Left hindlimb (tissue), 1 donor: ENCODE measurements around the gene FAU.
"Not testable (repeated sequence)": the region's sequence is repeated elsewhere in the genome, so short reads cannot be mapped to it uniquely, and the experiment has no call there.

ENCODE experiments used
- DNase-seq: peaks from one replicate; pipeline ENCODE4 v3.0.0-alpha.2; 2018

Gene FAU

DNA sequence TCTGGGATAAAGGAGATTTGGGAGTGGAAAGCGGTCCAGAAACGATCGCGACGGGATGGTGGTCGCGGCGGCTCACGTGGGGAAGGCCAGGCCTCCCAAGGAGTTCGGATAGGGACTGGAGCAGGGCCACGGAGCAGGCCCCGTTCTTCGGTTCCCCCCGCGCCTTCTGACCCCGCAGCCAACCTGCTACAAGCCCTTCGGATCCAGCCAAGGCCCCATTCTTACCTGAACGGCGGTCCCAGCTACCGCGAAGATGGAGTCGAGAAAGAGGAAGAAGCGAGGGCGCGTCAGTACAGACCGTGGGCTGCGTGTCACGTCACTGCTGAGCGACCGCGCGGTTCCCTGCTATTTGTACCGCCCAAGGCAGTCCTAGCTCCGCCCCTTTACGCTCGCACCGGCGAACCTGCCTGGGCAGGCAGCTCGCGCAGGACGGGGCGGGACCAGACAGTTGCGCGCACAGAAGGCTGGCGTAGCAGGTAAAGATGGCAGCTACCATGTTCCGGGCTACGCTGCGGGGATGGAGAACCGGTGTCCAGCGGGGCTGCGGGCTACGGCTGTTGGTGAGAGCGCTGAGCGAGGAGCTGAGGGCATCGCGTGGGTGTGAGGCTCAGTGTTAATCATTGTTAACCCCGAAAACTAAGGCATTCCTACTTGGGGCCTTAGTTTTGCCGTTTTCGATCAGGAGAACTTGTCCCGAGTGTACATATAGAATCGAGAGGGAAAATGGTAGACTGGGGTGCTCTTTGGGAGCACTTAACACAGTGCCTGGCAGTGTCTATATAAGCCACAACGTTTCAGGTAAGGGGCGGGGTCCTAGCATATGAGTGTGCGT lies at the start of gene FAU, which contains the start of gene MRPL49:
FAU (minus strand) TSS at position 270 of the 832 bp plus-strand sequence. CDS start 321 bp downstream, outside the sequence.
MRPL49 (plus strand) TSS at position 457 of the 832 bp plus-strand sequence; CDS start at position 483, 26 bp downstream.
- DNase-seq, result peak; percentile 97

DNA sequence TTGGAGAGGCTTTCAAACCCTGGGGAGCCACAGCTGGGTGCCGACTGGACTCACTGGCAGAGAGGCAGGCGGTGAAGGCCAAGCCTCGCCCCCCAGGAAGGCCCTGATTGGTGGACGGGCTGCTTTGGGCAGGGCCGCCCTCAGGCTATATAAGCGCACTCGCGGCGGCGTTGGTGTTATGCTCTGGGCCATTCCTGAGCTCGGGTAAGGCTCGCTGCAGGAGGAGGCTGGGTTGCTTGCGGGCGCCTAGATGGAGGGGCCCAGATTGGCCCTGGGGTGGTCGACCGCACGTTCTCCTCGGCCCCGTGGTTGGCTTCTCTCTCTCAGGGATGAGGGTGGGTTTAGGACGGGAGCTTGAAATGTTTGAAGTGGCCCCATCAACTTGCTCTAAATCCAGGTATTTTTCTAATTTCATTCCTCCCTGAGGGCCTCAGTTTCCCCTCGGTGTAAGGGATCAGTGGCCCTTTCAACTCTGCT lies 48.2 kb upstream of the FAU start, which contains the start of gene SPDYC:
SPDYC (plus strand) TSS at position 176 of the 477 bp plus-strand sequence. CDS start 1,125 bp downstream, outside the sequence.
- no peak for DNase-seq

DNA sequence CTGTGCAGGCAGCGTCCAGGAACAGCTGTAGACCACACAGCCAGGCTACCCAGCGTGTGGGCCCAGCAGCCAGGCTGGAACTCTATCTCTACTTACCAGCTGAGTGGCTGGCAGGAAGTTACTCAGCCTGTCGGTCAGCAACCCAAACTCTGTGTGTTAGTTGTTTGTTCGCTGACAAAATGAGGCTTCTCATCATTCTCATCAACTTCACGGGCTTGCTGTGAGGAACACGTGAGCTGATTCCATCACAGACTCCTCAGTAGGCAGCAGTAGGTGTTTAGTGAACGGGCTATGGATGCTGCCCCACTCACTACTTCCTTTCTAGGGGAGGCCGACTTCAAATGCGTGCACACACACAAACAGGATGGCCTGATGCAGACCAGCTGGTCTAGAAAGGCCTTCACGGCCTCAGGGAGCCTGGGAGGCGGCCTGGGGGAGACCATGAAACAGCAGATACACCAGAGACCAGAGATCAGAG lies 47.3 kb upstream of the FAU start:
- DNase-seq, result no peak

DNA sequence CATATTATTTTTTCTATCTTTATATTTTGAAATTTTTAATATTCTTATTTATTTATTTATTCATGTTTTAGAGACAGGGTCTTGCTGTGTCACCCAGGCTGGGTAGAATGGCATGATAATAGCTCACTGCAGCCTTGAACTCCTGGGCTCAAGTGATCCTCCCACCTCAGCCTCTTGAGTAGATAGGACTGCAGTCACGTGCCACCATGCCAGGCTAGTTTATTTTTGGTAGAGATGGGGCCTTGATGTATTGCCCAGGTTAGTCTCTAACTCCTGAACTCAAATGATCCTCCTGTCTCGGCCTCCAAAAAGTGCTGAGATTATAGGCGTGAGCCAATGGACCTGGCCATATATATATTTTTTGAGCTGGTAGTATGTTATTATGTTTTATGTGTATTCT lies 45.7 kb upstream of the FAU start:
- DNase-seq, result no peak

DNA sequence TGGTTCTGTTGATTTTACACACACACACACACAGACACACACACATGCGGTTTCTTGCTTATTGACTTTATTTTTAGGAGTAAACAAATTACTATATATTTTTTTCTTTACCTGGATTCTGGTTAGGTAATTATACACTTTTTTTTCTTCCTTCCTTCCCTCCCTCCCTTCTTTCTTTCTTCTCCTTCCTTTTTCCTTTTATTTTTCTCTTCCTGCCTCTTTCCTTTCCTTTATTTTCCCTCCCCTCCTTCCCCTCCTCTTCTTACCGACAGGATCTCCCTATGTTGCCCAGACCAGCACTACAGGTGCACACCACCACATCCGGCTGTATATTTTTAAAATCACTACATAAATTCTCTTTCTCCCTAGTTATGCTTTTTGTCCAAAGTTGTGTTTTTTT lies 45.0 kb upstream of the FAU start:
- DNase-seq, result no peak

DNA sequence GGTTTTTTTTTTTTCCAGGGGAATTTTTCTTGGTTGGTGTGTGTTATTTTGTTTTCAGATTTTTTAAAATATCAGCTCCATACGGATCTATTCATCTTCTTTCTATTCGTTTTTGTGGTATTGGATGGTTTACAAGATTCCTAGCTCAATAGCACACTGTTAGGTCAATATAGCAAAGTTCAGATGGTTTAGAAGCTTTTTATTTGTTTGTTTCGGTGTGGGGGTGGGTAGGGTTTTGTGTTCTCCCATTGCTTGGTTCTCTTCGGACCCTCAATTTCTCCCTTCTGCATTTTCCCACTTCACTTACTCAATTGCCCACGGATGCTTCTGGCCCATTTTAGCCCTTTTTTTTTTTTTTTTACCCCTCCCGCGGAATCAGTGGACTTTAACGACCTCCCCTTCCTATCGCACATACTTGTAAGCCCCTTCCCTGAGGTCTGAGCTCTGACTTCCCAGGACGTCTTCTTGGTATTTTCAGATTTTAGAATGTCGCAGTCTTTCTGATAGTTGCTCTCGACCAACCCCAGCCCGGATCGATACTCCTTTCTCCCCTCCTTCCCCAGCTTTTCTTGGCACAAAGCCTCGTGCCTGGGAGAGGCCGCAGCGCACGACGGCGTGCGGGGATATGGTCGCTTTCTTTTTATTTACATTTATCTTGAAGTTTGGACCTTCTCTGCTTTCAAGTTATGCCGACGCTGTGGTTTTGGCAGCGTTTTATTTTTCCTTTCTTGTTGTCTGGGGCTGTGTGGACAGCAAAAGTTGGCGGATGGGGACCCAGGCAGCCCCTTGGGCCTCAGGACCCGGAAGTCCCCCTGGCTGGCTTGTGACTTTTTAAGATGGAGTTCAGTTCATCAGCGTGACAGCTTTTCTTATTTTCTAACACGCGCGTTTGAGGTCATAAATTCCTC lies 43.7 kb upstream of the FAU start:
- no peak for DNase-seq

DNA sequence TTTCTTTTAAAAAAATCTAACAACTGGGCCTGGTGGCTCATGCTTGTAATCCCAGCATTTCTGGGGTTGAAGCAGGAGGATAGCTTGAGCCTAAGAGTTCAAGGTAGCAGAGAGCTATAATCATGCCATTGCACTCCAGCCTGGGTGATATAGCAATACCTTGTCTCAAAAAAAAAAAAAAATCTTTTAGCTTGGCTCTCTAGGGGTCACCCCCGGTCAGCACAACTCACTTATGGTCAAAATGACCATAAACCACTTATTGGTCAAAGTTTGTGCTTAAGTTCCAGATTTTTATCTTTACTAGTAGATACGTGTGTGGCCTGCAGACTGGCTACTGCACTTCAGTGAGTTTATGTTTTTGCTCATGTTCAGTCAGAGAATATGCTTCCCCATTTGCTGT lies 41.8 kb upstream of the FAU start:
- DNase-seq, result no peak

DNA sequence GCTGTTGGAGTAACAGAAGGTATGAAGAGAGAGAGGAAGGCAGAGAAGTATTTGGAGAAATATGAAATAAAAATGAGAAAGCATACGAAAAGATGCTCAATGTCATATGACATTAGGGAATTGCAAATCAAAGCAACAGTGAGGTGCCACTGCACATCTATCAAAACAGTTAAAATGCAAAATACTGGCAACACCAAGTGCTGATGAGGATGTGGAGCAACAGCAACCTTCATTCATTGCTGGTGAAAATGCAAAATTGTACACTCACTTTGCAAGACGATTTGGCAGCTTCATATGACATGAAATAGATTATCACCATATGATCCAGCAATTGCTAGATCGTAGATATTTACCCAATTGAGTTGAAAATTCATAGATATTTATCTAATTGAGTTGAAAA lies 38.7 kb upstream of the FAU start:
- no peak for DNase-seq

DNA sequence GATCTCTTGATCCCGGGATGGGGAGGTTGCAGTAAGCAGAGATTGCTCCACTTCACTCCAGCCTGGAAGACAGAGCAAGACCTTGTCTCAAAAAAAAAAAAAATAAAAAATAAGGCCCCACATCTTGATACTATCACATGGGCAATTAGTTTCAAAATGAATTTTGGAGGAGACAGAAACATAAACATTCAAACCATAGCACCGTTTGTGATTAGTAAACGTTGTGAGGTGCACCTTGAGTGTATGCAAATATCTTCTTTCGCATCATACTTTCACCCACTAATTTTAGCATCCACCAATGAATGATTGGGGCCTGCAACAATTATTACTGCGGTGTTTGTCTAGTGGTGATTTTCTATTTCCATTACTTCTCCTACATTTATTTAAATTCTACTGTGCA lies 37.1 kb upstream of the FAU start:
- DNase-seq, result no peak

DNA sequence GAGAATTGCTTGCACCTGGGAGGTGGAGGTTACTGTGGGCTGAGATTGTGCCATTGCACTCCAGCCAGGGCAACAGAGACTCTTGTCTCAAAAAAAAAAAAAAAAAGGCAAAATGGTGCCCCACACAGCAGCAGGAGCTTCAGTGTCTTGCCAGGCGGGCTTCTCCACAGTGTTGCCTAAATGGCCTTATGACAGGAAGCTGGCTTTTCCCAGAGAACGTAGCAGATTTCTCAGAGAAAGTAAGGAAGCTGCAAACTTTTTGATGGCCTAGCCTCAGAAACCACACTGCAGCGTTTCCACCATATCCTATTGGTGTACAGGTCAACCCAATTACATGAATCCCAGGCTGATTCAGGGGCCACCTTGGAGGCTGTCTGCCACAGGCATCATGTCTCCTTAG lies 35.4 kb upstream of the FAU start:
- DNase-seq, result no peak

DNA sequence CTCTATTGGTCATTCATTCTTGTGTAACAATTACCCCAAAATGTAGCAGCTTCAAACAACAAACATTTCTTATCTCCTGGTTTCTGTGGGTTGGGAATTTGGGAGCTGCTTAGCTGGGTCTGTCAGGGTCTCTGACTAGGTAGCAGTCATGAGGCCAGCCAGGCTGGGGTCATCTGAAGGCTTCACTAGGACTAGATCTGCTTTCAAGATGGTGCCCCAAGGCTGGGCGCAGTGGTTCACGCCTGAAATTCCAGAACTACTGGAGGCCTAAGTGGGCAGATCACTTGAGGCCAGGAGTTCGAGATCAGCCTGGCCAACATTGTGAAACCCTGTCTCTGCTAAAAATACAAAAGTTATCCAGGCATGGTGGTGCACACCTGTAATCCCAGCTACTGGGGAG lies 35.0 kb upstream of the FAU start:
- DNase-seq, result no peak

DNA sequence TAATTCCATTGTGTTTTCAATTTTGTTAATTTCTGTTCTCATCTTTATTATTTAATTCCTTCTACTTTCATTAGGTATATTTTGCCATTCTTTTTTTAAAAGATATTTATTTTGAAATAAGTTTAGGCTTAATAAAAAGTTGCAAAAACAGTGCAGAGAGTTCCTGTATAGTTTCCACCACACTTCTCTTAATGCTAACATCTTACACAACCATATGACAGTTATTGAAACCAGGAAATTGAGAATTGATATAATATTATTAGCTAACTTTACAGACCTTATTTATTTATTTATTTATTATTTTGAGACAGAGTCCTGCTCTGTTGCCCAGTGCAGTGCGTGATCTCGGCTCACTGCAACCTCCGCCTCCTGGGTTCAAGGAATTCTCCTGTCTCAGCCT lies 34.3 kb upstream of the FAU start:
- DNase-seq, result no peak

DNA sequence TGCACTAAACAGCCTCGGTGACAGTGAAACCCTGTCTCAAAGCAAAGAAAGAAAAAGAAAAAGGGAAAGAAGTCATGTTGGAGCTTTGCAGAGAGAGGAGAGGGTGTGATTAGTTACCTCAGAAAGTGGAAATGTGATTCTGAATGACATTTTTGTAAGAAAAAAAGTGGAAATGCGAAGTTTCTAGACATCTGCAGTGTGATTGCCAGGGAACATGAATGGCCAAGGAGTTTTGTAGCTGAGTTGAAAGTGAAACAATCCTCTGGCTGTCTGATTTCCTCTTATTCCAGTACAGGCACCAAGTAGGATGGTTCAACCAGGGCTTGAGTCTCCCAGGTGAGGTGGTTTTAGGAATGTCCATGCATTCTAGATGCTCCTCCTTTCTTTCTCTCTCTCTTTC lies 30.2 kb upstream of the FAU start:
- no peak for DNase-seq

DNA sequence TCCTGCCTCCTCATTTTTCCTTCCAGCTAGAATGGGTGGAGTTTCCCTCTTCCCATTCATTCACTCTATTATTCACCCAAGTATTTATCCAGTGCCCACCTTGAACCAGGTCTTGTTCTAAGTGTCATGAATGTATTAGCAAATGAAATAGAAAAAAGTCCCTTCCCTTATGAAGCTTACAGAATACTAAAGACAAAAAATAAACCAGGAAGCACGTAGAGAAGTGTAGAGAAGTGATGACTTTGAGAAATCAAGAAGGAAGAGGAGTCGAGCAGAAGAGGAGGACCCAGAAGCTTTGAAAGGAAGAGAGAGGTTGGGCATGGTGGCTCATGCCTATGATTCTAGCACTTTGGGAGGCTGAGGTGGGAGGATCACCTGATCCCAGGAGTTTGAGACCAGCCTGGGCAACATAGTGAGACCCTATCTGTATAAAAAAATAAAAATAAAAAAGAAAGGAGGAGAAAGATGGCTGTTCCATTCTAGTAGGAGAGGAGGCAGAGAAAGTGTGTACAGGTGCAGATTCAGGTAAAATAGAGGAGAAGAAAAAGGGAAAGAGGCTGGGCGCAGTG lies 29.5 kb upstream of the FAU start:
- no peak for DNase-seq

DNA sequence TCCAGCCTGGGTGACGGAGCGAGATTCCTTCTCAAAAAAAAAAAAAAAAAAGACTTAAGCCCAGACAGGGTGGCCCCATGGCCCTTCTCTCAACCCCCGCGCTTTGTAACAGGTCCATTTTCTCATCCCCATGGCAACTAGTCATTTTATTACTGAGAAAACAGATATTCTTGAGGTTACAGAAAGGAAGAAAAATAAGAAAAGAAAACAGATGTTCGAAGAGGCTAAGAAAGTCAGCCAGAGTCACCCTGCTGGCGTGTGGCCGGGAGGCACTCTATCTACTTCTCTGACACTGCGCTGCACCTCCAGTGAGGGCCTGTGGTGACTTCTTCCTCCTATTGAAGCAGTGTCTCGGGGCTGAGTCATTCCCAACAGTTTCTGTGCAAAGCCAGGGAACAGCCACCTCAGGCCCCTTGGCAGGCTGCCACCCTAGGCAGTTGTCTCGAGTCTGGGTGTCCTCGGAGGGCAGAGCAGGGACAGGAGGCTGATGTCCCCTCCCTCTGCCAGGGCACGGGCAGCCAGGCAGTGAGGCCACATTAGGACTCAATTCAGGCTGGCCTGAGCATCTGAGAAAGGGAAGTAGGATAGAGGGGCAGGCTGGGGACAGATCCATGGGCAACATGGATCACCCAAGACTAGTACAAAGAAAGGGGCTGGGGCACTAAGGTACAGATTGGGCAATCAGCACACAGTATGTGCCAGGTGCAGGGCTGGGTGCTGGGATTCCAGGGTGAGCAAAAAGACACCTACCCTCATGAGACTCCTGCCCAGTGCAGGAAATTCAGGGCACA lies 28.8 kb upstream of the FAU start:
- peak; percentile 75 for DNase-seq

DNA sequence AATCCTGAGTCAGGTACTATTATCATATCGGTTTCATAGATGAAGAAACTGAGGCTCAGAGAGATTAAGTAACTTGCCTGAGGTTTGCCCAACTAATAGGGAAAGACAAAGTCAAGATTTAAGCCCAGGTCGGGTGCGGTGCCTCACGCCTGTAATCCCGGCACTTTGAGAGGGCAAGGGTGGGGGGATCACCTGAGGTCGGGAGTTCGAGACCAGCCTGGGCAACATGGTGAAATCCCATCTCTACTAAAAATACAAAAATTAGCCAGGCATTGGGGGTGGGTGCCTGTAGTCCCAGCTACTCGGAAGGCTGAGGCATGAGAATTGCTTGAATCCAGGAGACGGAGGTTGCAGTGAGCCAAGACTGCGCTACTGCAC lies 28.2 kb upstream of the FAU start:
- DNase-seq, result not testable (repeated sequence)

DNA sequence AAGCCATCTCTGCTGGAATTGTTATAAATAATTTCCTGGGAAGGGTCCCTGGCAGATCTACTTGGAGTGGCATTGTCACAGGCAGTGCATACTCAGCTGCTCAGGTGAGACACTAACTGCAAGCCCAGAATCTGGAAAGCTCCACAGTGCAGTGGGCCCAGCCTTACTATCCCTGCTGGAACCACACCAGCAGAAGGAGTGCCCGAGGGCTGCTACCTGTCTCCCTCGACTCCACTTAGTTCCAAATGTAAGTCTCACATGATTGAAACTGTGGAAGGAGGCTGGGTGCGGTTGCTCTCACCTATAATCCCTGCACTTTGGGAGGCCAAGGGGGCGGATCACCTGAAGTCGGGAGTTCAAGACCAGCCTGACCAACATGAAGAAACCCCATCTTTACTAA lies 26.7 kb upstream of the FAU start:
- no peak for DNase-seq

DNA sequence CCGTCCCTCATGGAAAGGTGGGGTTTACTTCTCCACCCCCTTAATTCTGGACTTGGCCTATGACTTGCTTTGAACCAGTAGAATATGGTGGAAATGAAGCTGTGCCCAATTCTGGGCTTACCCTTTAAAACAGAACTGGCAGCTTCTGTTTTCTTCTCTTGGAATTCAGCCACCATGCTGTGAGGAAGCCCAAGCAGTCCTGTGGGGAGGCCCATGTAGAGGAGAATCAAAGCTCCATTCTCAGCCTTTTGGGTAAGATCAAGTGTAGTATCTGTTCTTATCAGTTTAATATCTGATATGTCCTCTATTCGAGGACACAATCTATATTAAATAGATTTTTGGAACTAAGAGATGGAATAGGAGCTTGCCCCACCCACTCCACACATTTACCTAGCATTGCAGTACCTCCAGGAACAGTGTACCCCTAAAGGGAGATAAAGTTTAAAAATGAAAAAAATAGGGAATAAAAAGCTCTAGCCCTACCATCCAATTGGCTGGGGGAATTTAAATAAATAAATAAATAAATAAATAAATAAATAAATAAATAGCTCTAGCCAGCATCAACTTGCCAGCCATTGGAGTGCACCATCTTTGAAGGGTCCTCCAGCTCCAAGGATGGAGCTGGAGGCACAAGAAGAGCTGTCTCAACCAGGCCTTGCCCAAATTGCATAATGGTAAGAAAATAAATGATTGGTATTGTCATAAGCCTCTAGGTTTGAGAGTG lies 25.6 kb upstream of the FAU start:
- no peak for DNase-seq

DNA sequence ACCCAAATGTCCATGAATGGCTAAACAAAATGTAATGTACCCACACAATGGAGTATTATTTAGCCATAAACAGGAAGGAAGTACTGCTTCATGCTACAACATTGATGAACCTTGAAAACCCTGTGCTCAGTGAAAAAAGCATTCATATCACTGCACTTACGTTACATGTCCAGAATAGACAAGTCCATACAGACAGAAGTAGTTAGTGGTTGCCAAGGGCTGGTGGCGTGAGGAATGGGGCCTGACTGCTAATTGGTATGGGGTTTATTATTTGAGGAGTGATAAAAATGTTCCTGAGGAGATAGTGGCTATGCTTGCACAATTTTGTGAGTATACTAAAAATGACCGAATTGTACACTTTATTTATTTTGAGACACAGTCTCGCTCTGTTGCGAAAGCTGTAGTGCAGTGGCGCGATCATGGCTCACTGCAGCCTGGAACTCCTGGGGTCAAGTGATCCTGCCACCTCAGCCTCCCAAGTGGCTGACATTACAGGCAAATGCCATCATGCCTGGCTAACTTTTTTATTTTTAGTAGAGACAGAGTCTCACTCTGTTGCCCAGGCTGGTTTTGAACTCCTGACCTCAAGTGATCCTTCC lies 20.1 kb upstream of the FAU start:
- no peak for DNase-seq

DNA sequence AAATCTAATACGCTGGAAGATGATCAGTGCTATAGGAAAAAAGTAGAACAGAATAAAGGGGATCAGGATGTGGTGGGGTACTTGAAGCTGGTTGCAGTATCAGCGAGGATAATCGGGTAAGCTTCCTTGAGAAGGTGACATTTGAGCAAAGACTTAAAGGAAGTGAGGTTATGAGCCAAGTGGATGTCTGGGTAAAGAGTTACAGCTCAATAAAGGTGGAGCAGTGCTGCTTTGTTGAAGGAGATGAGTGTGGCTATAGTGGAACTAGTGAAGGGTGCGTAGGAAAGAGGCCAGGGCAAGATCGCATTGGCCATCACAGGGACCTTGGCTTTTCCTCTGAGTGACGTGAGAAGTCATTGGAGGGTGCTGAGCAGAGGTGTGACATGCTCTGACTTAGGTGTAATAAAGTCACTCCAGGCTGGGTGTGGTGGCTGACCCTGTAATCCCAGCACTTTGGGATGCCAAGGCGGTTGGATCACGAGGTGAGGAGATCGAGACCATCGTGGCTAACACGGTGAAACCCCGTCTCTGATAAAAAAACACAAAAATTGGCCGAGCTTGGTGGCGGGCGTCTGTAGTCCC lies 14.7 kb upstream of the FAU start:
- DNase-seq, result no peak
